Activated CD8-positive, alpha-beta memory T cell treated with anti-CD3 and anti-CD28 coated beads for 36 hours (primary cell): ENCODE data around the gene FAS. TPM values are rescaled to one million over a fixed set of nuclear protein-coding genes. Genes with fewer than 3 reads are reported as not detected.

Experiments
- CTCF ChIA-PET: fragments of 350-600 bp; sonication (Branson Sonifier 250); formaldehyde crosslinking; loops from one replicate; lab custom pipeline; 2021; ENCODE audit warnings: antibody characterized with exemption; lab: Charles Lee
- POLR2A ChIA-PET: fragments of 350-600 bp; sonication (Branson Sonifier 250); formaldehyde crosslinking; loops from one replicate; lab custom pipeline; 2021; ENCODE audit warnings: antibody characterized with exemption; lab: Charles Lee
- total RNA-seq, 2 experiments: library from RNA; stranded (reverse); gene quantifications; one replicate each; pipeline ENCODE4 v1.2.3, GENCODE V29; 2021

FAS gene
- total RNA-seq: 10 to 100 TPM; 49.4 to 51.1 TPM

GRCh38 chr10:88990384-88991160 is at the start of gene FAS:
TSS of gene FAS (plus strand) at chr10:88990798. CDS start at chr10:88990877, 79 bp downstream.
- CTCF ChIA-PET: interaction anchor here (1.1 to 3.6 kb wide), 9 partner anchors 10 to 173 kb away, joined by 3 to 23 read pairs (median 4); no protein-coding TSS in a partner anchor
- POLR2A ChIA-PET: interaction anchor here (0.6 to 3.2 kb wide), 12 partner anchors 10 to 423 kb away, joined by 3 to 74 read pairs (median 4); partner anchors contain the start of genes IFIT5 and STAMBPL1

GRCh38 chr10:88941026-88941425 is 49.6 kb upstream of the FAS start:
- ChIA-PET POLR2A (no interaction called here), CTCF (interaction anchor here (1.1 kb wide), 1 partner anchor 277 kb away, joined by 3 read pairs; no protein-coding TSS in a partner anchor)

- CTCF ChIA-PET: interaction anchor here (1.1 to 1.7 kb wide), 5 partner anchors 10 to 274 kb away, joined by 3 to 8 read pairs (median 4); no protein-coding TSS in a partner anchor
- POLR2A ChIA-PET: interaction anchor here (0.5 kb wide), 1 partner anchor 12 kb away, joined by 6 read pairs; no protein-coding TSS in a partner anchor
Measured at GRCh38 chr10:88943778-88944177, 46.8 kb upstream of the FAS start.

- ChIA-PET POLR2A (no interaction called here), CTCF (interaction anchor here (1.2 to 1.7 kb wide), 3 partner anchors 10 to 13 kb away, joined by 3 to 8 read pairs (median 4); no protein-coding TSS in a partner anchor)
Measured at GRCh38 chr10:88944813-88945212, 45.8 kb upstream of the FAS start.

- POLR2A ChIA-PET: interaction anchor here (0.6 kb wide), 1 partner anchor 446 kb away, joined by 8 read pairs; no protein-coding TSS in a partner anchor
- CTCF ChIA-PET: interaction anchor here (1.6 to 1.8 kb wide), 2 partner anchors 9 to 12 kb away, joined by 4 to 7 read pairs; no protein-coding TSS in a partner anchor
Measured at GRCh38 chr10:88946200-88946599, 44.4 kb upstream of the FAS start.

- POLR2A ChIA-PET: no interaction called here
- CTCF ChIA-PET: interaction anchor here (1.8 kb wide), 1 partner anchor 10 kb away, joined by 7 read pairs; no protein-coding TSS in a partner anchor
Measured at GRCh38 chr10:88946965-88947590, 43.5 kb upstream of the FAS start.

GRCh38 chr10:88949051-88949450 is 41.5 kb upstream of the FAS start:
- ChIA-PET POLR2A (no interaction called here), CTCF (no interaction called here)

GRCh38 chr10:88949912-88950837 is 40.4 kb upstream of the FAS start:
- CTCF ChIA-PET: no interaction called here
- POLR2A ChIA-PET: no interaction called here

GRCh38 chr10:88952647-88953111 is 37.9 kb upstream of the FAS start, which contains the start of gene ACTA2:
TSS of gene ACTA2 (minus strand) at chr10:88952773. CDS start at chr10:88948930, 3,843 bp downstream.
- ChIA-PET CTCF (interaction anchor here (0.7 kb wide), 1 partner anchor 35 kb away, joined by 3 read pairs; no protein-coding TSS in a partner anchor), POLR2A (no interaction called here)

- ChIA-PET POLR2A (no interaction called here), CTCF (no interaction called here)
Measured at GRCh38 chr10:88953662-88954061, 36.9 kb upstream of the FAS start.

GRCh38 chr10:88954458-88955083 is 36.0 kb upstream of the FAS start:
- CTCF ChIA-PET: interaction anchor here (0.6 kb wide), 1 partner anchor 1052 kb away, joined by 3 read pairs; no protein-coding TSS in a partner anchor
- POLR2A ChIA-PET: interaction anchor here (0.7 kb wide), 1 partner anchor 14 kb away, joined by 5 read pairs; no protein-coding TSS in a partner anchor

GRCh38 chr10:88957381-88957780 is 33.2 kb upstream of the FAS start:
- CTCF ChIA-PET: interaction anchor here (1.0 to 1.2 kb wide), 2 partner anchors 14 to 23 kb away, joined by 3 read pairs; no protein-coding TSS in a partner anchor
- POLR2A ChIA-PET: no interaction called here

- ChIA-PET CTCF (interaction anchor here (1.3 kb wide), 1 partner anchor 10 kb away, joined by 4 read pairs; no protein-coding TSS in a partner anchor), POLR2A (interaction anchor here (0.6 kb wide), 1 partner anchor 27 kb away, joined by 4 read pairs; no protein-coding TSS in a partner anchor)
Measured at GRCh38 chr10:88958721-88959120, 31.9 kb upstream of the FAS start.

GRCh38 chr10:88960802-88961201 is 29.8 kb upstream of the FAS start:
- ChIA-PET CTCF (interaction anchor here (0.9 to 1.5 kb wide), 2 partner anchors 26 to 30 kb away, joined by 4 read pairs; partner anchors contain the start of gene FAS), POLR2A (interaction anchor here (0.5 to 1.2 kb wide), 5 partner anchors 29 to 375 kb away, joined by 3 to 8 read pairs (median 5); partner anchors contain the start of gene FAS)

- POLR2A ChIA-PET: interaction anchor here (0.6 to 1.2 kb wide), 3 partner anchors 29 to 374 kb away, joined by 5 to 8 read pairs (median 6); partner anchors contain the start of gene FAS
- CTCF ChIA-PET: interaction anchor here (0.9 to 1.5 kb wide), 2 partner anchors 27 to 29 kb away, joined by 4 read pairs; partner anchors contain the start of gene FAS
Measured at GRCh38 chr10:88961266-88961665, 29.3 kb upstream of the FAS start.

GRCh38 chr10:88962336-88962735 is 28.3 kb upstream of the FAS start:
- CTCF ChIA-PET: interaction anchor here (1.2 kb wide), 1 partner anchor 30 kb away, joined by 3 read pairs; no protein-coding TSS in a partner anchor
- POLR2A ChIA-PET: no interaction called here

- ChIA-PET POLR2A (no interaction called here), CTCF (interaction anchor here (0.7 to 1.2 kb wide), 2 partner anchors 31 to 128 kb away, joined by 3 read pairs; no protein-coding TSS in a partner anchor)
Measured at GRCh38 chr10:88963318-88963717, 27.3 kb upstream of the FAS start.
